NCI-H146 treated with DMSO at 0.1 percent for 48 hours (cell line): Measurements from ENCODE around the gene MAPK8IP3.

Experiments used
- DNase-seq: peaks from one replicate; lab custom pipeline; 2025; ENCODE audit not compliant: unreplicated experiment; lab: John Stamatoyannopoulos, UW

MAPK8IP3 gene

GRCh38 chr16:1759511-1759910 is 53.5 kb downstream of the MAPK8IP3 start:
- no peak for DNase-seq

- no peak for DNase-seq
These were observed 54.9 kb downstream of the MAPK8IP3 start for GRCh38 chr16:1760911-1761310.

GRCh38 chr16:1761751-1762150 is 55.8 kb downstream of the MAPK8IP3 start:
- no peak for DNase-seq

- no peak for DNase-seq
These were observed 56.3 kb downstream of the MAPK8IP3 start for GRCh38 chr16:1762196-1762878.

GRCh38 chr16:1762879-1763520 is 57.0 kb downstream of the MAPK8IP3 start:
- DNase-seq: no peak

- no peak for DNase-seq
These were observed 57.8 kb downstream of the MAPK8IP3 start for GRCh38 chr16:1763521-1764511.

GRCh38 chr16:1764971-1765370 is 59.0 kb downstream of the MAPK8IP3 start:
- DNase-seq: no peak

GRCh38 chr16:1765826-1766225 is 59.8 kb downstream of the MAPK8IP3 start:
- no peak for DNase-seq

GRCh38 chr16:1766231-1766630 is 60.2 kb downstream of the MAPK8IP3 start:
- no peak for DNase-seq

- DNase-seq: no peak
These were observed 60.7 kb downstream of the MAPK8IP3 start for GRCh38 chr16:1766701-1767100.

GRCh38 chr16:1767116-1767994 is 61.4 kb downstream of the MAPK8IP3 start:
- no peak for DNase-seq

GRCh38 chr16:1768061-1768766 is 62.2 kb downstream of the MAPK8IP3 start:
- no peak for DNase-seq

GRCh38 chr16:1768767-1769401 is 62.9 kb downstream of the MAPK8IP3 start:
- DNase-seq: no peak

- no peak for DNase-seq
These were observed 63.7 kb downstream of the MAPK8IP3 start for GRCh38 chr16:1769402-1770300.

GRCh38 chr16:1770328-1771187 is 64.6 kb downstream of the MAPK8IP3 start:
- no peak for DNase-seq

- peak; percentile 34 for DNase-seq
These were observed 65.3 kb downstream of the MAPK8IP3 start, which contains the start of gene NME3 for GRCh38 chr16:1771188-1771863. NME3 (minus strand) TSS chr16:1771543; CDS start chr16:1771534, 9 bp downstream.

GRCh38 chr16:1771864-1772361 is 65.9 kb downstream of the MAPK8IP3 start:
- peak; percentile 21 for DNase-seq
